Measurements from ENCODE around the gene POLR2F.

DNA sequence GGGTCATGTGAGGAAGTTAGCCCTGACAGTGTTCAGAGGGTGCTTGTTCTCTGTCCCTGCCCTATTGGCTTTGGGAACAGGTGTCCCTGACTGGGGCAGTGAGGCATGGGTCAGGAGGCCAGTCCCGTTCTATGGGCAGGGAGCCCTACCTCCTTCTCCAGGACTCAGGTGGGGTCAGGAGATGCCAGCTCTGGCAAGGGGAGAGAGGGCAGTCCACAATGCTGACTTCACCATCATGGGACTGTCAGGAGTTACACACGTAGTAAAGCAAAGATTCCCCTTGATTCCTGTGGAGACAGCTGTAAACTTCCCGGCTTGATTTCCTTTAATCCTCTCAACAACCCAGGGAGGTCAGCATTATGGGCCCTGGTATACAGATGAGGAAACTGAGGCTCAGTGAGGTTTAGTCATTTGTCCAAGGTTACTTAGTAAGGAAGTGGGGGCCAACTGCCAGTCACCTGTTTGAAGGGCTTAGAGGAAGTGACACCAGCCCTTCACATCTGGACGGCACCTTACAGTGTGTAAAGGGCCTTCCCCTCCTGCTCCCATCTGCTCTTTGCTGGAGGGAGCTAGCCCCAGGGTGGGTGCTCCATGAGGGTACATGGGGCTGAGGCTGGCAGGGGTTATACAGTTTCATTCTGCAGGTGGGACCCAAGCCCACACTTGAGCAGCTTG, 35.5 kb upstream of the POLR2F start:
- TF ChIP-seq CTCF (IDR thresholded peaks at IDR 0.05 in 4 of 5, conservative IDR thresholded peaks at IDR 0.05 in 1 of 5) (no peak), POLR2A (IDR thresholded peaks at IDR 0.05) (no peak)
